HG03575 (cell line): ENCODE data around the gene ZNF710.

Source experiments
- ATAC-seq: cut with Tn5 transposase; IDR thresholded peaks from one replicate; pipeline ENCODE4 v1.9.1; 2021; ENCODE audit not compliant: unreplicated experiment, insufficient number of reproducible peaks, low FRiP score; ENCODE audit errors: extremely low read depth

Gene ZNF710

GRCh38 chr15:89985111-89985510, 16.0 kb upstream of the ZNF710 start:
- no peak for ATAC-seq

GRCh38 chr15:89991312-89991711, 9.8 kb upstream of the ZNF710 start:
- ATAC-seq: no peak

DNA sequence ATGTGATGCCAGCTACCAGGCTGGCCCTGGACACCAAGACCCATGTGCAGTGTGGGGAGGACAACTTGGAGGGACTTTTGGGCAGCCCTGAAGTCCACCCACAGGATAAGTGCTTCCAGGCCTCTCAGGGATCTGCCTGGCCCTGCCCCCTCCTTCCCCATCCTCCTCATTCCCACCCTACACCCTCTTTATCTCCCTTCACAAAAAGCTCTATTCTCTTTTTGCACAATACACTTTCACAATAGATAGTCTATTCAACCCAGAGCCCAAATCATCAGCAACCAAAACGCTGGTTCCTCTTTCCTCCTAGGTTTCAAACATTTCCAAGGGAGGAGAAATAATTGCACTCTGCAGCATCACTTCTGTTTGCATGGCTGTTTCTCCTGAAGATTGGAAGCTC, 7.8 kb upstream of the ZNF710 start:
- no peak for ATAC-seq

DNA sequence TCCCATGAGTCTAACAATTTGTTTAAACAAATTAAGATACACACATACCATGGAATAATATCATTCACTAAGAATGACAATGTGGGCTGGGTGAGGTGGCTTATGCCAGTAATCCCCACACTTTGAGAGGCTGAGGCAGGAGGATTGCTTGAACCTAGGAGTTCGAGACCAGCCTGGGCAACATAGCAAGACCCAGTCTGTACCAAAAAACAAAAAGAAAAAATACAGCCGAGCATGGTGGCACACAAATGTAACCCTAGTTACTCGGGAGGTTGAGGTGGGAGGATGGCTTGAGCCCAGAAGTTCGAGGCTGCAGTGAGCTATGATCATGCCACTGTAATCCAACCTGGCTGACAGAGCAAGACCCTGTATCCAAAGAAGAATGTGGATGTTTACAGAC, 4.0 kb upstream of the ZNF710 start:
- ATAC-seq: no peak

- no peak for ATAC-seq
These were observed 2.9 kb upstream of the ZNF710 start for GRCh38 chr15:89998141-89998661.

DNA sequence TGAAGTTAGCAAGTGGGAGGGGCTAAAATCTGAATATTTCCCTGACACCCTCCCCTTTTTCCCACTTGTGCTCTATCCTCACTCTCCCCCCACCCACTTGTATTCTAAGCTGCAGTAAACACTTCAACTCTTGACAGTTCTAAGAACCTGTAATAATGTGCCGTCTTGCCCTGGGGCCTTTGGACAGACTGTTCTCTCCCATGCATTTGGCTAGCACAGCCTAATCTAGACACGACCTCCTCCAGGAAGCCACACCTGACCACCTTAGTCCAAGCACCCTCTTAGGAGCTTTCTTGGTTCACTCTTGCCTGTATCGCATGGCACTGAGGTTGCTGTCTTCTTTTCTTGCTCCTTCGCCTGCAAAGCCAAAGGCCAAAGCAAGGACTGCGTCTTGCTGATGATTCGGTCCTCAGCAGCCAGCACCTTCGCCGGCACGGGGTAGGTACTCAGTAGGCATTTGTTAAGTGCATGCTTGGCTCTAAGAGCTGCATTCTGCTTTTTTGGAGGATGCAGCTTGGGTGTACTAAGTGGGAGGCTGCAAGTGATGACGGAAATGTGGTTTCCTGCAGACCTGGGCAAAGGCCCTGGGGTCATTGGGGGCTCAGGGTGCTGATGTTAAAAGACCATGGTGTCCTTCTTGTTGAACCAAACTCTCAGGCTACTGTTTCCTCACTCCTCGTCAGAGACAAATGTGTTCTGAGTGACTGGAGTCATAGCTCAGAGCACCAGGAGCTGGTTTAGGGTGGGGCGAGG, 2.0 kb upstream of the ZNF710 start:
- ATAC-seq: no peak

GRCh38 chr15:89999676-90000185, 1.4 kb upstream of the ZNF710 start:
- no peak for ATAC-seq

DNA sequence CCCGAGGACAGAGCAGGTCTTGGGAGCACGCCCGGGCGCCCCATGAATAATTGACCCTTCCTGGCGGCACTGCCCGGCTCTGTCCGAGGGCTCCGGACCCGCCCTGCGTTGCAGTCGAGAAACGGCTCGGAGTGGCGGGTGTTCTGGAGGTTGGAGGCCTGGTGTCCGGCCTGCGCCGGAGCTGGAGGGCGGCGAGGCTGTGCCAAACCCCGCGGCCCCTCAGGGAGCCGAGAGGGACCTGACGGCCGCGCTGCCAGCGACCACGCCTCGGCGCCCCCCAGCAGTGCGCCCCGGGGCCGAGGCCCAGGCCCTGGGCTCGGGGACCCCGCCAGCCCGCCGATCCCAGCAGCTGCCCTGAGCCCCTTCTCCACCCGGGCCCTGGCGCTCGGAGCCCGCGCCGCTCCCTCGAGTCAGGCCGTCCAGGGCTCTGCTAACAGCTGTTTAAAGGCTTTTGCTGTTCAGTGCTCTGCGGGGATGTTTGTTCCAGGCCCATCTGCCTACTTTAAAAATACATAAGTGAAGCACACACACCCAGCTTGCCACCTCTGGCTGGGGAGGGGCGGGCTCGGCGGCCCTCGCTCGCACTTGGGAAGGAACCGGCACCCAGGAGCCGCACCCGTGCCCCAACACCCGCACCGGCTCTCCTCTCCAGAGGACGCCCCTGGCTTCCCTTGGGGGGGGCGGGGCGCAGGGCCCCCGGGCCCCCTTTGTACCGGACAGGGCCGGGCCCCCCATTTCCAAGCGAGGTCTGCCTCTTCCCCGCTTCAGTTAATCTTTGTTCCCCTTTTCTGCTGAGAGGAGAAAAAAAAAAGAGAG, 730 bp upstream of the ZNF710 start:
- ATAC-seq: no peak

DNA sequence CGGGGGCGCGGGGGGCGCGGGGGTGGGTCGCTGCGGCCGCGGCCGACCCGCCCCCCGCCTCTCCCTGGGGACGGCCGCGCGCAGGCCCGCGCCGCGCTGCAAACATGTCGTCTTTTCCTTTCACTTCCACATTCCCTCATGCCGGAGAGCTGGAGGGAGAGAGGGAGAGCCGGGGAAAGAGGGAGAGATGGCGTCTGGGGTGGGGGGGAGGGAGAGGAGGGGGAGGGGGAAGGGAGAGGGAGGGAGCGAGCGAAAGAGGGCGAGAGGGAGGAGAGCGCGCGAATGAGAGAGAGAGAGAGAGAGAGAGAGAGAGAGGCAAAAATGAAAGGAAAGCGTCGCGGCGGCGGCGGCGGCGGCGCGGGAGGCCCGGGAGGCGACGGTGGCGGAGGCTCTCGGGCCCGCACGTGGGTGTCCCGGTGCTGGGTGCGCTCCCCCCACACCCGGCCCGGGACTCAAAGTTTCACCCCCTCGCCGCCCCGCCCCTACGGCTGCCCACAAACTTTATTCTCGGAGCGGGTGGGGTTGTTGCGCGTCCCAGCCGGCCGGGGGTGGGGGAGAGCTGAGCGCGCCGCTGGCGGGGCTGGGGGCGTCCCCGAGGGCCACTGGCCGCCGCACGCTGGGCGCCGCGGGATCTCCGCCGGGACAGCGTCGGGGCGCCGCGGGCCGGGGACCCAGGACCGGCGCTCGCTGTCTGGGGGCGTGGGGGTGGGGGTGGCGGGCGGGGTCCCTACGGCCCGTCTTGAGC, 731 bp downstream of the ZNF710 start:
- no peak for ATAC-seq

- no peak for ATAC-seq
These were observed 1.3 kb downstream of the ZNF710 start for GRCh38 chr15:90002428-90002844.

DNA sequence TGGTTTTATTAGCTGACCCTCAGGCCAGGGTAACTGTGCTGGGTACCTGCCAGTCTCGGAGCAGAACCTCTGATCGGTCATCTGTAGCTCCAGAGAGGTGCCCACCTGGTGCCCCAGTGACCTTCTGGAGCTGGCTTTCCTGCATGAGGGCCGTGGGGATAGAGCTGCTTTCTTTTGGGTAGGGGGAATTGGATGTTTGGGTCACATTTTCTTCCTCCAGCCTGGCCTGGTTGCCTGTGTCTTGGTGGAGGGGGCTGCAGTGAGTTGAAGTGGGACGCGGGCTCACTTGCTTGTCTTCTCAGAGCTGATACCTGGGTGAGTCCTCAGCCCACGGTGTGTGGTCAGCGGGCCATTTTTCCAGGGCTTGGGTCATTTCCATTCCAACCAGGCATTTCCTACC, 2.6 kb downstream of the ZNF710 start:
- ATAC-seq: no peak

- no peak for ATAC-seq
These were observed 3.1 kb downstream of the ZNF710 start for GRCh38 chr15:90004252-90004651.

DNA sequence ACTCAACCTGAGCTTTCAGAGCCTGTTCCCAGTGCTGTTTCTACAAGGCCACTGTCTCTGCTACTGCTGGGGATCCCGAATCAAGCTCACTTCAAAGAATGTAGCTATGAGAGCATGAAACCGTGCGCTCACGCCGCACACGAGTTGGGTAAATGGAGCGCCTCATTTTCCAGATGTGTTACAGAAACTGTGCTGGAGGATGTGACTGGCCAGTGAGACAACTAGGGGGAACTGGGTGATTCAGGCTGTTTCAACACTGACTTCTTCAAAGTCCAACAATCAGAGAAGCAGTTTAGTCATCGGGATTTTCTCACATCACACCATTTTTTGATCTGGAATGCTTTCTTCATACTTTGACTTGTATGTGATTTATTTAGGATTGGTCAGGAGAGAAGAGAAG, 3.5 kb downstream of the ZNF710 start:
- no peak for ATAC-seq

GRCh38 chr15:90006217-90007075, 5.3 kb downstream of the ZNF710 start:
- no peak for ATAC-seq

DNA sequence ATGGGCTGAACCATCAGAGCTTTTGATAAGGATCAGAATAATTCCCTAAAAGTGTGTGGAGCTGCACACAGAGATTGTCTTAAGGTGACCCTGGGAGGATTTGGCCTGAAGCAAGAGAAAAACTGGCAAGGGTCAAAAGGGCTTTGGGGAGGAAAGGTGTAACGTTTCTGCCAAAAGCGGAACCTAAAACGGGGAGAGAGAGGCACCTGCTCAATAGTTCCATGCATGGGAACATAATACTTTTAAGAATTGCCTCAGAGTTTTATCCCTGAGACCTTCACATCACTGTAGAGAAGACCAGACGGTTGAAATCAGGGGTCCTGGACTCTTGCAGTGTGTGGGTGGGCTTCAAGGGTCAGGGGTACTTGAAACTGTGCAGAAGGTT, 5.9 kb downstream of the ZNF710 start:
- no peak for ATAC-seq

DNA sequence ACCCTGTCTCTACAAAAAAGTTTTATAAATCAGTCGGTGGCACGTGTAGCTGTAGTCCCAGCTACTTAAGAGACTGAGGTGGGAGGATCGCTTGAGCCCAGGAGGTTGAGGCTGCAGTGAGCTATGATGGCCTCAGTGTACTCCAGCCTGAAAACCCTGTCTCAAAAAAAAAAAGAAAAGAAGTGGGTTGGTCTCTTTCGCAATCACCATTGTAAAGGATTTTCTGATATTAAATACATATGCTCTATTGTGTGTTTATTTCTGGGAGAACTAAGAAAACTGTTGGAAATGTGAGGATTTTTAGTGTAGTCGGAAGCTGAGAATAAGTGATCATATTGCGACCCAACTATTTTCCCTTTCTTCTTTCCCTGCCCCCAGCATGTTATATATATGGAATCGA, 7.5 kb downstream of the ZNF710 start:
- no peak for ATAC-seq

GRCh38 chr15:90009301-90010022, 8.3 kb downstream of the ZNF710 start:
- no peak for ATAC-seq

DNA sequence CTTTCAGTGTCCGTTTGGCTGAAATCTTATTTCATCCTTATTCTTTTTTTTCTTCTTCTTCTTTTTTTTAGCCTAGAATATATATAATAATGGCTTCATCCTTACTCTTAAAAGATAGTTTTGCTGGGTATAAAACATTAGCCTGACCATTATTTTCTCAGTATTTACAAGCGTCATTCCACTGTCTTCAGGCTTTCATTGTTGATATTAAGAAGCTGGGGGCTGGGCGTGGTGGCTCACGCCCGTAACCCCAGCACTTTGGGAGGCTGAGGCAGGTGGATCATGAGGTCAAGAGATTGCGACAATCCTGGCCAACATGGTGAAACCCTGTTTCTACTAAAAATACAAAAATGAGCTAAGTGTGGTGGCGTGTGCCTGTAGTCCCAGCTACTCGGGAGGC, 10.6 kb downstream of the ZNF710 start:
- no peak for ATAC-seq
